ENCODE measurements around the gene GOLGA6B. TPM values are rescaled to one million over a fixed set of nuclear protein-coding genes. Genes with fewer than 3 reads are reported as not detected.
"Not testable (repeated sequence)": the region's sequence is repeated elsewhere in the genome, so short reads cannot be mapped to it uniquely, and the experiment has no call there.

Gene GOLGA6B
- total RNA-seq, 2 donors from 2014 or later = not detected

- H3K27ac ChIP-seq; intact Hi-C loops (cut with DNase I); H3K4me1 ChIP-seq; DNase-seq; H3K9ac ChIP-seq (ENCODE audit: low read depth in 2 of 2, low read length in 2 of 2); H3K36me3 ChIP-seq; H3K4me3 ChIP-seq; H3K9me3 ChIP-seq; H3K27me3 ChIP-seq: not testable (repeated sequence)
These were observed 9.4 kb downstream of the GOLGA6B start for GRCh38 chr15:72663931-72664330.

- not testable (repeated sequence) for DNase-seq
These were observed 11.2 kb downstream of the GOLGA6B start for GRCh38 chr15:72665706-72666105.

GRCh38 chr15:72669803-72670202, 15.3 kb downstream of the GOLGA6B start:
- H3K4me3 ChIP-seq; DNase-seq; H3K36me3 ChIP-seq; H3K9ac ChIP-seq (ENCODE audit: low read depth in 2 of 2, low read length in 2 of 2); H3K4me1 ChIP-seq; H3K9me3 ChIP-seq; H3K27me3 ChIP-seq; H3K27ac ChIP-seq: not testable (repeated sequence)
- intact Hi-C loops (cut with DNase I) = loop anchor here (10.0 kb wide), 1 partner anchor 65 kb away; no protein-coding TSS in a partner anchor

More at GRCh38 chr15:72665706-72666105, 11.2 kb downstream of the GOLGA6B start:
- H3K4me3 ChIP-seq; H3K27ac ChIP-seq; H3K9me3 ChIP-seq; H3K9ac ChIP-seq (ENCODE audit: low read depth in 2 of 2, low read length in 2 of 2); H3K36me3 ChIP-seq; intact Hi-C loops (cut with DNase I); H3K4me1 ChIP-seq; H3K27me3 ChIP-seq: not testable (repeated sequence)

GRCh38 chr15:72670656-72671352, 16.3 kb downstream of the GOLGA6B start:
- not testable (repeated sequence) for H3K9me3 ChIP-seq; H3K9ac ChIP-seq (ENCODE audit: low read depth in 2 of 2, low read length in 2 of 2); H3K27ac ChIP-seq; H3K36me3 ChIP-seq; H3K27me3 ChIP-seq; H3K4me3 ChIP-seq; H3K4me1 ChIP-seq
- intact Hi-C loops (cut with DNase I) = loop anchor here (10.0 kb wide), 1 partner anchor 66 kb away; no protein-coding TSS in a partner anchor
- TF ChIP-seq CTCF (IDR thresholded peaks at IDR 0.05) = peak; percentile 68
- peak; percentile 89 for DNase-seq

- intact Hi-C loops (cut with DNase I) = loop anchor here (10.0 kb wide), 1 partner anchor 67 kb away; no protein-coding TSS in a partner anchor
- no peak overlapping the region for H3K27ac ChIP-seq
- no peak overlapping the region for H3K4me3 ChIP-seq
- no peak for TF ChIP-seq CTCF (IDR thresholded peaks at IDR 0.05)
- no peak overlapping the region for H3K9ac ChIP-seq (ENCODE audit: low read depth in 2 of 2, low read length in 2 of 2)
- no peaks in the 10 kb centered on the region for H3K4me1 ChIP-seq
- H3K36me3 ChIP-seq = no peaks in the 10 kb centered on the region
- H3K27me3 ChIP-seq = no peaks in the 10 kb centered on the region
- no peak for DNase-seq
- no peaks in the 10 kb centered on the region for H3K9me3 ChIP-seq
These were observed 17.0 kb downstream of the GOLGA6B start for GRCh38 chr15:72671525-72671924.

GRCh38 chr15:72676838-72677237, 22.3 kb downstream of the GOLGA6B start:
- no peak for DNase-seq
- no peaks in the 10 kb centered on the region for H3K4me1 ChIP-seq
- no peak for TF ChIP-seq CTCF (IDR thresholded peaks at IDR 0.05)
- H3K9ac ChIP-seq (ENCODE audit: low read depth in 2 of 2, low read length in 2 of 2) = no peak overlapping the region
- no peak overlapping the region for H3K27ac ChIP-seq
- intact Hi-C loops (cut with DNase I) = loop anchor here (10.0 kb wide), 1 partner anchor 72 kb away; no protein-coding TSS in a partner anchor
- no peak overlapping the region for H3K4me3 ChIP-seq
- H3K27me3 ChIP-seq = peaks cover 5% of the 10 kb centered on the region
- H3K36me3 ChIP-seq = no peaks in the 10 kb centered on the region
- no peaks in the 10 kb centered on the region for H3K9me3 ChIP-seq

- Histone ChIP-seq H3K27ac (no peak overlapping the region), H3K9ac (ENCODE audit: low read depth in 2 of 2, low read length in 2 of 2) (no peak overlapping the region), H3K27me3 (peaks cover 5% of the 10 kb centered on the region), H3K4me3 (no peak overlapping the region), H3K36me3 (no peaks in the 10 kb centered on the region), H3K9me3 (no peaks in the 10 kb centered on the region), H3K4me1 (no peaks in the 10 kb centered on the region)
- TF ChIP-seq CTCF (IDR thresholded peaks at IDR 0.05) = no peak
- DNase-seq = no peak
- intact Hi-C loops (cut with DNase I) = no loop called here
These were observed 26.4 kb downstream of the GOLGA6B start for GRCh38 chr15:72680931-72681330.

Data from colonic mucosa (tissue), 4 donors.